ENCODE results near the gene KRT72. TPM values are rescaled to one million over a fixed set of nuclear protein-coding genes. Genes with fewer than 3 reads are reported as not detected.

KRT72 gene
- total and polyA plus RNA-seq, 4 donors, result 0.10 to 0.51 (median 0.20) TPM

GRCh38 chr12:52618216-52618615, 17.0 kb upstream of the KRT72 start, which contains the start of gene KRT73:
TSS of gene KRT73 (minus strand) at chr12:52618559. CDS start at chr12:52618524, 35 bp downstream.
- no peaks in the 10 kb centered on the region for H3K27me3 ChIP-seq (ENCODE audit: control insufficient read depth, insufficient read depth, low read length)
- no peaks in the 10 kb centered on the region for H3K9me3 ChIP-seq (ENCODE audit: control insufficient read depth, insufficient read depth, low read length)
- H3K36me3 ChIP-seq (ENCODE audit: control insufficient read depth, insufficient read depth, low read length), result no peaks in the 10 kb centered on the region
- peaks cover 5% of the 10 kb centered on the region for H3K4me1 ChIP-seq (ENCODE audit: control insufficient read depth, insufficient read depth, low read length)
- no peak within 1 kb of the TSS for H3K27ac ChIP-seq (ENCODE audit: low read depth, low read length)
- DNase-seq (ENCODE audit: low read depth in 4 of 6, low spot score in 6 of 6), result no peak
- no peak within 1 kb of the TSS for H3K4me3 ChIP-seq (ENCODE audit: low read depth, low read length)
- 77% methylated on average over 14 of the region's 14 CpGs for WGBS (ENCODE audit: insufficient coverage)

- WGBS (ENCODE audit: insufficient coverage), result 89% methylated on average over 7 of the region's 7 CpGs
- DNase-seq (ENCODE audit: low read depth in 4 of 6, low spot score in 6 of 6), result no peak
- Histone ChIP-seq H3K4me3 (ENCODE audit: low read depth, low read length) (no peak overlapping the region), H3K4me1 (ENCODE audit: control insufficient read depth, insufficient read depth, low read length) (peaks cover 5% of the 10 kb centered on the region), H3K36me3 (ENCODE audit: control insufficient read depth, insufficient read depth, low read length) (no peaks in the 10 kb centered on the region), H3K9me3 (ENCODE audit: control insufficient read depth, insufficient read depth, low read length) (no peaks in the 10 kb centered on the region), H3K27ac (ENCODE audit: low read depth, low read length) (no peak overlapping the region), H3K27me3 (ENCODE audit: control insufficient read depth, insufficient read depth, low read length) (no peaks in the 10 kb centered on the region)
Measured at GRCh38 chr12:52617403-52617785, 16.1 kb upstream of the KRT72 start.

DNA sequence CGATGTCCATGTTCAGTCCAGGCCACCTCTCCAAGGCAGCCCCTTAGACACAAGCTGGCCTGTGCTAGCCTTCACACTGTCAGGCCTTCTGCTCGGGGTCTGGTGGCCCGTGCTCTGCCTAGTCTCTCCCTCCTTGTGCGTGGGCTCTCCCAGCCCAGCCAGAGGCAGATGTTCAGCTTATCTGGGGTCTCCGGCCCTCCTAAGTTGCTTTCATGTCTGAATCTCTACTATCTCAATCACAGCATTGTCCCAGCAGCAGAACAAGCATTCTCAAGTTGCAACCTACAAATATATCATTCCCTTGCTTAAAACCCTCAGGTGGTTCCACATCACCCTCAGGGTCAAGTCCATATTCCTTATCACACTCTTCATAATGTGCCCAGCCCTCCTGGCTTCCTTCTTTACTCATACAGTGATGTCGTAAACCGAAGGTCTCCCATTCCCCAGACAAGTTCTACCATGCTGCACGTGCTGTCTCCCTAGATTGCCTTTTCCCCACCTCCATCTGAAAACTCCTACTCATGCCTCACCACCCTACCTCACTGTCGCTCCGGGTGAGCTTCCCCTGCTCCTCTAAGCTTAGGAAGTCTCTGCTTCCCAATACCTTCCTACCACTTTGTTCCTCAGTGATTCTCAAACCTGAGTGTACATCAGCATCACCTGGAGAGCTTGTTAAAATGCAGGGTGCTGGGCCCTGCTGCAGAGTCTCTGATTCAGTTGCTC, 15.6 kb upstream of the KRT72 start:
- Histone ChIP-seq H3K4me3 (ENCODE audit: low read depth, low read length) (no peak overlapping the region), H3K9me3 (ENCODE audit: control insufficient read depth, insufficient read depth, low read length) (no peaks in the 10 kb centered on the region), H3K4me1 (ENCODE audit: control insufficient read depth, insufficient read depth, low read length) (peaks cover 5% of the 10 kb centered on the region), H3K27ac (ENCODE audit: low read depth, low read length) (no peak overlapping the region), H3K27me3 (ENCODE audit: control insufficient read depth, insufficient read depth, low read length) (no peaks in the 10 kb centered on the region), H3K36me3 (ENCODE audit: control insufficient read depth, insufficient read depth, low read length) (no peaks in the 10 kb centered on the region)
- WGBS (ENCODE audit: insufficient coverage), result 87% methylated on average over 10 of the region's 10 CpGs
- DNase-seq (ENCODE audit: low read depth in 4 of 6, low spot score in 6 of 6), result no peak

GRCh38 chr12:52615912-52616311, 14.6 kb upstream of the KRT72 start:
- 86% methylated on average over 9 of the region's 9 CpGs for WGBS (ENCODE audit: insufficient coverage)
- no peaks in the 10 kb centered on the region for H3K27me3 ChIP-seq (ENCODE audit: control insufficient read depth, insufficient read depth, low read length)
- peaks cover 5% of the 10 kb centered on the region for H3K4me1 ChIP-seq (ENCODE audit: control insufficient read depth, insufficient read depth, low read length)
- no peaks in the 10 kb centered on the region for H3K9me3 ChIP-seq (ENCODE audit: control insufficient read depth, insufficient read depth, low read length)
- no peak for DNase-seq (ENCODE audit: low read depth in 4 of 6, low spot score in 6 of 6)
- no peak overlapping the region for H3K27ac ChIP-seq (ENCODE audit: low read depth, low read length)
- no peaks in the 10 kb centered on the region for H3K36me3 ChIP-seq (ENCODE audit: control insufficient read depth, insufficient read depth, low read length)
- H3K4me3 ChIP-seq (ENCODE audit: low read depth, low read length), result no peak overlapping the region

DNA sequence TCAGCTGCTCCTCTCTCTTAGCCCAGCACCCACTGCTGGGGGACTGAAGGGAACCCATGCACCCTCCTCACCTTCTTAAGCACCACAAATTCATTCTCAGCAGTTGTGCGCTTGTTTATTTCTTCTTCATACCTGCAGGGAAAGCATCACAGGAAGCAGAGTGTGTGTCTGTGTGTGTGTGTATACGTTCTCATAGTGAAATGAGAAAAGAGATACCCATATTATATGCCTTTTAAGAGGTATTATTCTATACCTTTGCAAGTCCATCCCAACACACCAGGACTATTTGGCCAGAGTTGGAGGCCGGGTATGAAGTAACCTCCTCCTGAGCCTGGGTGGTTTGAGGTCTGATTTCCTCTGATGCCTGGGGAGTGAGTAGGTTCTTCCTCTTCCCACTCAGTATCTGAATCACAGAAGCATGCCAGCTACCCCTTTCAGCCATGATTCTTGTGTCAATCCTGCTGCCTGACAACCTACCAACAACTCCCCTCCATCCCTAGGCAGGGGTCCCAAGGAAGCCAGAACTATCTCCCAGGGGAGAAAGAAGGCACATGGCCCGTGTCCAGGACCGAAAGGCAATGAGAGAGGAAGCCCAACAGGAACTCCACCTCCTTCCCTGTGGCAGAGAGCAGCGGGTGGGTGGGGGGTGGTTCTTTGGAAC, 14.1 kb upstream of the KRT72 start:
- no peaks in the 10 kb centered on the region for H3K36me3 ChIP-seq (ENCODE audit: control insufficient read depth, insufficient read depth, low read length)
- no peaks in the 10 kb centered on the region for H3K9me3 ChIP-seq (ENCODE audit: control insufficient read depth, insufficient read depth, low read length)
- WGBS (ENCODE audit: insufficient coverage), result 60% methylated on average over 2 of the region's 6 CpGs
- no peak overlapping the region for H3K4me3 ChIP-seq (ENCODE audit: low read depth, low read length)
- H3K4me1 ChIP-seq (ENCODE audit: control insufficient read depth, insufficient read depth, low read length), result peaks cover 9% of the 10 kb centered on the region
- DNase-seq (ENCODE audit: low read depth in 4 of 6, low spot score in 6 of 6), result no peak
- no peaks in the 10 kb centered on the region for H3K27me3 ChIP-seq (ENCODE audit: control insufficient read depth, insufficient read depth, low read length)
- H3K27ac ChIP-seq (ENCODE audit: low read depth, low read length), result no peak overlapping the region

- peaks cover 9% of the 10 kb centered on the region for H3K4me1 ChIP-seq (ENCODE audit: control insufficient read depth, insufficient read depth, low read length)
- no peaks in the 10 kb centered on the region for H3K9me3 ChIP-seq (ENCODE audit: control insufficient read depth, insufficient read depth, low read length)
- no peak overlapping the region for H3K27ac ChIP-seq (ENCODE audit: low read depth, low read length)
- H3K36me3 ChIP-seq (ENCODE audit: control insufficient read depth, insufficient read depth, low read length), result no peaks in the 10 kb centered on the region
- no peaks in the 10 kb centered on the region for H3K27me3 ChIP-seq (ENCODE audit: control insufficient read depth, insufficient read depth, low read length)
- 88% methylated on average over 10 of the region's 10 CpGs for WGBS (ENCODE audit: insufficient coverage)
- no peak overlapping the region for H3K4me3 ChIP-seq (ENCODE audit: low read depth, low read length)
- no peak for DNase-seq (ENCODE audit: low read depth in 4 of 6, low spot score in 6 of 6)
Measured at GRCh38 chr12:52614381-52615207, 13.3 kb upstream of the KRT72 start.

DNA sequence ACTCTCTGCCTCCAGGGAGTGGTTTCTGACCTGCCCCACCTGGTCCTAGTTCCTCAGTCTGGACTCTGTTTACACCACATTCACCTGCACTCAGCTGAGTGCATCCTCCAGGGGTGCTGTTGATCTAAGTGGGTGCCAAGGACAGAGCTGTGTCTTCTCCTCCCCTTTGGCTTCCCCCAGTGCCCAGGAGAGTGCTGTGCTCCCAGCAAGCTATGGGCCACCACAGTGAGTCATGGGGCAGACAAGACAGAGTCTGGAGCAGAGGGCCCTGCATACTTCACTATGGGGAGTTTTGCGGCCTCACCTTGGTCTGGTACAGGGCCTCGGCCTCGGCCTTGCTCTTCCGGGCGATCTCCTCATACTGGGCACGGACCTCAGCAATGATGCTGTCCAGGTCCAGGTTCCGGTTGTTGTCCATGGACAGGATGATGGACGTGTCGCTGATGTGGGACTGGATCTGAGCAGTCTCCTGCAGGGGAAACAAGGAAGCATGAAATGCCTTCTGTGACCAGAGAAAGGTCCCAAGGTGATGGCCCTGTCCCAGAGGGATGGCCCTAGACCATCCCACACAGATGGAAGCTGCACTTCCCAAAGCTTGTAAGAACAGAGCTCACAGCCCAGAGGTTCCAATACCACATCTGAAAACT, 12.2 kb upstream of the KRT72 start:
- Histone ChIP-seq H3K4me1 (ENCODE audit: control insufficient read depth, insufficient read depth, low read length) (peaks cover 9% of the 10 kb centered on the region), H3K36me3 (ENCODE audit: control insufficient read depth, insufficient read depth, low read length) (no peaks in the 10 kb centered on the region), H3K27me3 (ENCODE audit: control insufficient read depth, insufficient read depth, low read length) (peaks cover 3% of the 10 kb centered on the region), H3K4me3 (ENCODE audit: low read depth, low read length) (no peak overlapping the region), H3K27ac (ENCODE audit: low read depth, low read length) (no peak overlapping the region), H3K9me3 (ENCODE audit: control insufficient read depth, insufficient read depth, low read length) (no peaks in the 10 kb centered on the region)
- WGBS (ENCODE audit: insufficient coverage), result 92% methylated on average over 9 of the region's 9 CpGs
- DNase-seq (ENCODE audit: low read depth in 4 of 6, low spot score in 6 of 6), result no peak

DNA sequence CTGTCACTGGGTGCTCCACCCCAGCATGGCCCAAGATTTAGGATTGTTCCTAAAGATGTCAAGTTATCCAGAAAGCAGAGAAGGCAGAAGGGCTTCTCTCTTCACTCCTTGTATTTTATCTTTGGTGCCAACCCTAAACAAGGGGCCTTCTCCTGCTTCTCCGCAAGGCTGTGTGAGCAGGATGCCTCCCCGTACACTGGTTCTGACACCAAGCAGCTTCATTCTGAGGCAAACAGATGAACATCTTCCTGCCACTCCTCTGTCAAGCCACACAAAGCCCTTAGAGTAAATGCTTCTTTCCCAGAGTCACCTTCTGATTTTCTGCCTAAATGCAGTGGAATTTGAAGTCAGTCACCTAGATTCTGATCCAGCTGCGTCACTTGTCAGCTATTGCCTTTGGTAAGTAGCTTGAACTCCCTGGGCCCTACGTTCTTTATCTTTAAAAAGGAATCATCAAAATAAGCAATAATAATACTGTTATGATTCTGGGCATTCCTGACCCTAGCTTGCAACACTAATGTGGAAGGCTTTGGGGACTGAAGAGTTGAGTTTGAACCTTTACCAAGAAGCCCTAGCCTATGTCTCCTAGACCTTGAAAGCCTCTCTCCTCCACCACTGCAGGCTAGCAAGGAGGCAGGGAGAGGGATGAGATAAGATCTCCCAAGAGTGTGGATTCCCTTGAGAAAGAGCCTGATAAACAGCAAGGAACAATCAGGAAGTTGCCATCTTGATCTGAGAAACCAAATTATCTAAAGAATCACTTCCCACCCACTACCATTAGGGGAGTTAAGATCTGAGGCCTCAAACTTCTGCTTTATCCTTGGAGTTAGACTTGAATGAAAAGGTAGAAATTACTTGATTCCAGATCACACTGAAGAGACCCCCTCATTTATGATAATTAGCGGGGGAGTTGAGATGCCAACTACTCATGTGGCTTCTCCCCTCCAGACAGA, 11.4 kb upstream of the KRT72 start:
- Histone ChIP-seq H3K9me3 (ENCODE audit: control insufficient read depth, insufficient read depth, low read length) (no peaks in the 10 kb centered on the region), H3K27me3 (ENCODE audit: control insufficient read depth, insufficient read depth, low read length) (peaks cover 3% of the 10 kb centered on the region), H3K36me3 (ENCODE audit: control insufficient read depth, insufficient read depth, low read length) (no peaks in the 10 kb centered on the region), H3K4me1 (ENCODE audit: control insufficient read depth, insufficient read depth, low read length) (peaks cover 4% of the 10 kb centered on the region), H3K27ac (ENCODE audit: low read depth, low read length) (no peak overlapping the region), H3K4me3 (ENCODE audit: low read depth, low read length) (no peak overlapping the region)
- no peak for DNase-seq (ENCODE audit: low read depth in 4 of 6, low spot score in 6 of 6)
- 78% methylated on average over 2 of the region's 5 CpGs for WGBS (ENCODE audit: insufficient coverage)
